Mesendoderm (in vitro differentiated cells): ENCODE results near the gene XPOT.

ENCODE experiments used
- DNase-seq: peaks from one replicate; pipeline ENCODE4 v3.0.0; 2013
- H2AK5ac ChIP-seq: 2 replicates; pipeline ENCODE4 v1.6.1; 2013; ENCODE audit warnings: low read length, inconsistent platforms
- H2BK120ac ChIP-seq: 2 replicates; pipeline ENCODE4 v1.6.1; 2013; ENCODE audit warnings: low read depth, mild to moderate bottlenecking, low read length, moderate library complexity, mixed read lengths
- H2BK15ac ChIP-seq: replicated peaks from 2 replicates; pipeline ENCODE4 v1.6.1; 2013; ENCODE audit warnings: low read depth, mild to moderate bottlenecking, moderate library complexity
- H2BK5ac ChIP-seq: 2 replicates; pipeline ENCODE4 v1.6.1; 2013; ENCODE audit warnings: low read length, inconsistent platforms
- H3K18ac ChIP-seq: 2 replicates; pipeline ENCODE4 v1.6.1; 2013; ENCODE audit warnings: mild to moderate bottlenecking, low read length, mixed read lengths
- H3K23ac ChIP-seq: one replicate; pipeline ENCODE4 v1.6.1; 2013; ENCODE audit warnings: low read length
- H3K27ac ChIP-seq: 2 replicates; pipeline ENCODE4 v1.5.1; 2013; ENCODE audit warnings: low read depth, mild to moderate bottlenecking, inconsistent platforms, low read length, moderate library complexity
- H3K27me3 ChIP-seq: 2 replicates; pipeline ENCODE4 v1.6.1; 2013; ENCODE audit warnings: low read length, control low read depth, mild to moderate bottlenecking, inconsistent platforms; ENCODE audit not compliant: insufficient read depth, poor library complexity
- H3K36me3 ChIP-seq: 2 replicates; pipeline ENCODE4 v1.6.1; 2013; ENCODE audit warnings: low read length, inconsistent platforms; ENCODE audit not compliant: control insufficient read depth, insufficient read depth
- H3K4ac ChIP-seq: one replicate; pipeline ENCODE4 v1.6.1; 2013; ENCODE audit warnings: low read depth, mild to moderate bottlenecking, low read length, moderate library complexity
- H3K4me1 ChIP-seq: 2 replicates; pipeline ENCODE4 v1.6.1; 2013; ENCODE audit warnings: low read depth, low read length, inconsistent platforms; ENCODE audit not compliant: control insufficient read depth
- H3K4me2 ChIP-seq: 2 replicates; pipeline ENCODE4 v1.6.1; 2013; ENCODE audit warnings: low read length
- H3K4me3 ChIP-seq: 2 replicates; pipeline ENCODE4 v1.5.1; 2013; ENCODE audit warnings: mild to moderate bottlenecking, low read length
- H3K56ac ChIP-seq: one replicate; pipeline ENCODE4 v1.6.1; 2013; ENCODE audit warnings: low read length
- H3K79me1 ChIP-seq: 2 replicates; pipeline ENCODE4 v1.6.1; 2013; ENCODE audit warnings: low read length, inconsistent platforms
- H3K79me2 ChIP-seq: 2 replicates; pipeline ENCODE4 v1.6.1; 2013; ENCODE audit warnings: mild to moderate bottlenecking, low read length; ENCODE audit not compliant: control insufficient read depth, insufficient read depth
- H3K9ac ChIP-seq: 2 replicates; pipeline ENCODE4 v1.6.1; 2013; ENCODE audit warnings: low read length, inconsistent platforms
- H4K5ac ChIP-seq: one replicate; pipeline ENCODE4 v1.6.1; 2013; ENCODE audit warnings: low read length
- H4K8ac ChIP-seq: one replicate; pipeline ENCODE4 v1.6.1; 2013; ENCODE audit warnings: low read depth, mild to moderate bottlenecking, control low read depth, low read length, moderate library complexity
- WGBS: extraction: QIAGEN DNeasy Blood & Tissue Kit; methylation state at CpG from one replicate; pipeline ENCODE4 v1.1.7; 2013; ENCODE audit warnings: low lambda C conversion rate, missing lambda C conversion rate; ENCODE audit not compliant: insufficient coverage; ENCODE audit errors: extremely low coverage; 5-methylcytosine and 5-hydroxymethylcytosine counted together

Gene XPOT

DNA sequence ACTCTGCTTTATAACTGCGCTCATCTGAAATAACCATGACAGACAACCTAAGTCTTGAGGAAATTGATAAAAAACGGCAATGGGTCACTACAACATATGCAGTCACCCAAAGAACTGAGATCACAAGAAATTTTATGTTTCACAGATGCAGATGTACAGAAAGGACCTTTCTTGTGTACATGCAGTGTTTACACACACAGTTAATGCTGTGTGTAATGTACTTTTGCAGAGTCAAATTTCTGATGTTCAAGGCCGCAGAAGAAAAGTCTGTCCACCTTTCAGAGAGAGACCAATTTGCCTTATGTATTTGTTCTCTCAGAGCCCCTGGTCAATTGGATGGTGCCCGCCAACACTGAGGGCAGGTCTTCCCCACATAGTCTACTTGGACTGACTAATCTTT lies 24.8 kb downstream of the XPOT start:
- H3K36me3 ChIP-seq = peaks cover 15% of the 10 kb centered on the region
- H3K4me2 ChIP-seq = no peak overlapping the region
- H4K5ac ChIP-seq = no peak overlapping the region
- no peak overlapping the region for H3K9ac ChIP-seq
- H3K4ac ChIP-seq = no peak overlapping the region
- no peak overlapping the region for H3K4me3 ChIP-seq
- no peak overlapping the region for H4K8ac ChIP-seq
- no peak overlapping the region for H3K27ac ChIP-seq
- DNase-seq = no peak
- no CpG with 5 or more reads among the region's 4 CpGs for WGBS
- no peak overlapping the region for H2BK15ac ChIP-seq
- no peak overlapping the region for H3K56ac ChIP-seq
- H3K23ac ChIP-seq = no peak overlapping the region
- no peaks in the 10 kb centered on the region for H3K27me3 ChIP-seq
- no peak overlapping the region for H2AK5ac ChIP-seq
- H3K79me1 ChIP-seq = no peaks in the 10 kb centered on the region
- no peaks in the 10 kb centered on the region for H3K79me2 ChIP-seq
- no peak overlapping the region for H3K18ac ChIP-seq
- H2BK120ac ChIP-seq = no peak overlapping the region
- no peak overlapping the region for H2BK5ac ChIP-seq
- no peaks in the 10 kb centered on the region for H3K4me1 ChIP-seq

DNA sequence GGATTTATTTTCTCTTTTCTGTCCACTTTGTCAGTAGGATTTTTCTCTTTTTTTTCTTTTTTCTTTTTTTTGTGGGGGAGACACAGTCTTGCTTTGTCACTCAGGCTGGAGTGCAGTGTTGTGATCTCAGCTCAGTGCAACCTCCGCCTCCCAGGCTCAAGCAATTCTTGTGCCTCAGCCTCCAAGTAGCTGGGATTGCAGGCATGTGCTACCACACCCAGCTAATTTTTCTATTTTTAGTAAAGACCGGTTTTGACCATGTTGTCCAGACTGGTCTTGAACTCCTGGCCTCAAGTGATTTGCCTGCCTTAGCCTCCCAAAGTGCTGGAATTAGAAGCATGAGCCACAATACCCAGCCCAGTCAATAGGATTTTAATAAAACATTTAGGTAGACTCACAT lies 26.7 kb downstream of the XPOT start:
- no peak overlapping the region for H4K5ac ChIP-seq
- H3K36me3 ChIP-seq = peaks cover 14% of the 10 kb centered on the region
- no peaks in the 10 kb centered on the region for H3K27me3 ChIP-seq
- H3K4me1 ChIP-seq = no peaks in the 10 kb centered on the region
- no peak overlapping the region for H3K56ac ChIP-seq
- H3K18ac ChIP-seq = no peak overlapping the region
- DNase-seq = no peak
- no peak overlapping the region for H2BK15ac ChIP-seq
- H3K79me2 ChIP-seq = no peaks in the 10 kb centered on the region
- no peak overlapping the region for H3K4me2 ChIP-seq
- H3K4me3 ChIP-seq = no peak overlapping the region
- H4K8ac ChIP-seq = no peak overlapping the region
- no peaks in the 10 kb centered on the region for H3K79me1 ChIP-seq
- WGBS = no CpG with 5 or more reads among the region's 2 CpGs
- no peak overlapping the region for H2AK5ac ChIP-seq
- H3K9ac ChIP-seq = no peak overlapping the region
- H2BK120ac ChIP-seq = no peak overlapping the region
- no peak overlapping the region for H3K23ac ChIP-seq
- no peak overlapping the region for H3K4ac ChIP-seq
- no peak overlapping the region for H3K27ac ChIP-seq
- H2BK5ac ChIP-seq = no peak overlapping the region

DNA sequence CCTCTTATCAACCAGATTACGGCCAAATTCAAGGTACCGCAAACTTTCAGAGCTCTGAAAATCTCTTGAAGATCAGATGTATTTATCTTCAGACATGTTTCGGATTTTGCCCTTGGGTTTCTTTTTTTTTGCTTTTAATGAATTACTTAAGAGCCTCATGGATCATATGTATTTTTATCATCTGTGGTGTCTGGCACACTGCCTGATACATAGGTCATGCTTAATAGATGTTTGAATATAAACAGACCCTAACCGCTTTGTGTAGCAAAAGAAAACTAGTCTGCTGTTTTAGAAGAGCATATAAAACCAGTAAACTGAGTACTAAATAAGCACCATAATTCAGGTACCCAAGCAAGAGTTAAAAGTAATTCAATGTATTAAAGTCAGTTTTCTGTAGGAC lies 27.6 kb downstream of the XPOT start:
- H2AK5ac ChIP-seq = no peak overlapping the region
- no peak for DNase-seq
- no peak overlapping the region for H3K27ac ChIP-seq

DNA sequence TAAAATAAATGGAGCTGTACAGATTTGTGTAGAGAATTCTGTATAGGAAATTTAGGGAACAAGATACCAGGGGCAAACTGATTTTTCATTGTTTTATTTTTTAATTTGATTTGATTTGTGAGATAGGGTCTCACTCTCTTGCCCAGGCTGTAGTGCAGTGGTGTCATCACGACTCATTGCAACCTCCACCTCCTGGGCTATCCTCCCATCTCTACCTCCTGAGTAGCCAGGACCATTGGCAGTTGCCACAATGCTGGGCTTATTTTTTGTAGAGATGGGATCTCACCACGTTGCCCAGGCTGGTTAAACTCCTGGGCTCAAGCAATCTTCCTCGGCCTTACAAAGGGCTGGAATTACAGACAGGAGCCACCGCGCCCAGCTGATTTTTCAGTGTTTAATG lies 29.7 kb downstream of the XPOT start:
- Histone ChIP-seq H3K9ac (no peak overlapping the region), H3K79me2 (no peaks in the 10 kb centered on the region), H3K27ac (no peak overlapping the region), H2BK5ac (no peak overlapping the region), H3K79me1 (no peaks in the 10 kb centered on the region), H3K18ac (no peak overlapping the region), H3K27me3 (no peaks in the 10 kb centered on the region), H2AK5ac (no peak overlapping the region), H2BK120ac (no peak overlapping the region), H4K8ac (no peak overlapping the region), H2BK15ac (no peak overlapping the region), H3K4me2 (no peak overlapping the region), H3K23ac (no peak overlapping the region), H3K4me3 (no peak overlapping the region), H3K4me1 (no peaks in the 10 kb centered on the region), H3K4ac (no peak overlapping the region), H3K56ac (no peak overlapping the region), H3K36me3 (peaks cover 19% of the 10 kb centered on the region), H4K5ac (no peak overlapping the region)
- no CpG with 5 or more reads among the region's 5 CpGs for WGBS
- DNase-seq = no peak

More for the DNA sequence above, 27.6 kb downstream of the XPOT start:
- no peak overlapping the region for H4K8ac ChIP-seq
- no peak overlapping the region for H3K56ac ChIP-seq
- no peaks in the 10 kb centered on the region for H3K27me3 ChIP-seq
- H3K36me3 ChIP-seq = peaks cover 15% of the 10 kb centered on the region
- no CpG with 5 or more reads among the region's 4 CpGs for WGBS
- no peak overlapping the region for H3K9ac ChIP-seq
- H2BK15ac ChIP-seq = no peak overlapping the region
- H4K5ac ChIP-seq = no peak overlapping the region
- no peaks in the 10 kb centered on the region for H3K79me2 ChIP-seq
- H3K4ac ChIP-seq = no peak overlapping the region
- H3K4me3 ChIP-seq = no peak overlapping the region
- H3K18ac ChIP-seq = no peak overlapping the region
- H3K79me1 ChIP-seq = no peaks in the 10 kb centered on the region
- no peak overlapping the region for H3K23ac ChIP-seq
- no peak overlapping the region for H3K4me2 ChIP-seq
- no peaks in the 10 kb centered on the region for H3K4me1 ChIP-seq
- H2BK5ac ChIP-seq = no peak overlapping the region
- H2BK120ac ChIP-seq = no peak overlapping the region

DNA sequence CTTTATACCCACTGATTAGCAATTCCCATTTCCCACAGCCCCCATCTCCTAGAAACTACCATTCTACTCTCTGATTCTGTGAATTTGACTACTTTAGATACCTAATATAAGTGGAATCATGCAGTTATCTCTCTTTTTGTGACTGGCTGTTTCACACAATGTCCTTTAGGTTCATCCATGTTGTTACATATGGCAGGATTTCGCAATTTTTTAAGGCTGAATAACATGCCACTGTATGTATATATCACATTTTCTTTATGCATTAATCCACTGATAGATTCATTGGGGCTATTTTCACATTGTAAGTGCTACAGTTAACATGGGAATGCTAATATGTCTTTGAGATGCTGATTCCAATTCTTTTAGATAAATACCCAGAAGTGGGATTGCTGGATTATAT lies 35.9 kb downstream of the XPOT start:
- no peak for DNase-seq
- Histone ChIP-seq H2AK5ac (no peak overlapping the region), H3K79me1 (no peaks in the 10 kb centered on the region), H2BK15ac (no peak overlapping the region), H3K36me3 (peaks cover 16% of the 10 kb centered on the region), H3K18ac (no peak overlapping the region), H3K9ac (no peak overlapping the region), H4K8ac (no peak overlapping the region), H2BK120ac (no peak overlapping the region), H3K4me1 (no peaks in the 10 kb centered on the region), H3K27ac (no peak overlapping the region), H3K27me3 (no peaks in the 10 kb centered on the region), H3K79me2 (no peaks in the 10 kb centered on the region), H3K4me2 (no peak overlapping the region), H3K56ac (no peak overlapping the region), H2BK5ac (no peak overlapping the region), H4K5ac (no peak overlapping the region), H3K23ac (no peak overlapping the region), H3K4me3 (no peak overlapping the region), H3K4ac (no peak overlapping the region)
- no CpG with 5 or more reads among the region's 1 CpG for WGBS

DNA sequence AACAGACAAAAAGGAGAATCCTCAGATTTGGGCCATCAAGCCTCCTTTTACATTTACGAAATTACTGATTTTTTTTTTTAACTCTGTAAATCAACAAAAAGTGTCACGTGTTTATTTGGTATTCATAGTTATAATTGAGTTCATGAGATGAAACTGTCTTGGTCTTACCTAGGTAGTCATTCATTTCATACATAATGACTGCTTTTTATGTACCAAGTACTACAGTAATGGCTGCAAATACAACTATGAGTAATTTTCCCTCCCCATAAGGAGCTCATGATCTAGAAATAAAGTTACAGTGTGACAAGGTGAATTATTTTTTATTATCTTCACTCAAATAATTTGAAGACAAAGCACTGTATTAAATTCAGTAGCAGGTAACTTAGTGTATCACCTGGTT lies 41.3 kb downstream of the XPOT start:
- Histone ChIP-seq H3K23ac (no peak overlapping the region), H3K27me3 (no peaks in the 10 kb centered on the region), H3K79me2 (no peaks in the 10 kb centered on the region), H3K4ac (no peak overlapping the region), H3K56ac (no peak overlapping the region), H3K27ac (no peak overlapping the region), H3K4me1 (no peaks in the 10 kb centered on the region), H3K4me3 (no peak overlapping the region), H4K8ac (no peak overlapping the region), H2BK120ac (no peak overlapping the region), H2AK5ac (no peak overlapping the region), H3K36me3 (peaks cover 8% of the 10 kb centered on the region), H4K5ac (no peak overlapping the region), H3K4me2 (no peak overlapping the region), H2BK5ac (no peak overlapping the region), H3K18ac (no peak overlapping the region), H3K79me1 (no peaks in the 10 kb centered on the region), H3K9ac (no peak overlapping the region), H2BK15ac (no peak overlapping the region)
- WGBS = no CpG with 5 or more reads among the region's 2 CpGs
- DNase-seq = no peak
